ENCODE measurements around the gene ZBTB4.
A peak's percentile ranks its signal among the peaks of the same experiment; 100 is the strongest.

The ZBTB4 gene

DNA sequence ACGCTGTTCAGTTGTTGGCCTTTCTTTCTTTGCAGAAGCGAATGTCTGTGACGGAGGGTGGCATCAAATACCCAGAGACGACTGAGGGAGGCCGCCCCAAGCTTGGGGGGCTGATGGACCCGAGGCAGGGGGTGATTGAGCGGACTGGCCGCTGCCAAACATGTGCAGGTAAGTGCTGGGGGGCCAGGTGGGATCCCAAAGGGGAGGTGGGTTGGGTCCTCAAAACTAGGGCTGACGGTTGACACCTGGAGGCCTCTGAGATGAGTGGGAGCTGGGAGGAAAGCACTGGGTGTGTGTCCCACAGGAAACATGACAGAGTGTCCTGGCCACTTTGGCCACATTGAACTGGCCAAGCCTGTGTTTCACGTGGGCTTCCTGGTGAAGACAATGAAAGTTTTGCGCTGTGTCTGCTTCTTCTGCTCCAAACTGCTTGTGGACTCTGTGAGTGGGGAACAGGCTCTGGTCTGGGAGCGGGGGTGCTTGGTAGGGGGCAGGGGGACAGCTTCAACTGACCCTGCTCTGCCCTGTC lies 16.5 kb upstream of the ZBTB4 start:
- DNase-seq: peak in 1 of 10 donors; percentile 75
- intact Hi-C loops (cut with DNase I): no loop called here

DNA sequence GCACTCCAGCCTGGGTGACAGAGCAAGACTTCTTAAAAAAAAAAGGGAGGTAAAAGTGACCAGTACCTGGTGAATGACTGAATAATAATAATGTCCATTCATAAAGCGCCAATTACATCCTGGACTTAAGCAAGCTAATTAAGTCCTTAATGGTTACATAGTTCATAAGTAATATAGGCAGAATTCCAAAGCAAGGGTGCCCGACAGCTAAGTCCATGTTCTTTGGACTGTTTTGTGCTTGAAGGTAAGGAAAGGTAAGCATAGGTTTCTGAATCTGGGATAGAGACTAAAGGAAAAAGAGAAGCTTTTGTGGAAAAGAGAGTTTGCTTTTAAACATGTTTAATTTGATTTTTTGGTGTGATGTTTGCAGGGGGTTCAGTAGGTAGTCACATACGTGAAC lies 14.5 kb upstream of the ZBTB4 start:
- peak in 1 of 10 donors; percentile 5 for DNase-seq
- intact Hi-C loops (cut with DNase I): no loop called here

DNA sequence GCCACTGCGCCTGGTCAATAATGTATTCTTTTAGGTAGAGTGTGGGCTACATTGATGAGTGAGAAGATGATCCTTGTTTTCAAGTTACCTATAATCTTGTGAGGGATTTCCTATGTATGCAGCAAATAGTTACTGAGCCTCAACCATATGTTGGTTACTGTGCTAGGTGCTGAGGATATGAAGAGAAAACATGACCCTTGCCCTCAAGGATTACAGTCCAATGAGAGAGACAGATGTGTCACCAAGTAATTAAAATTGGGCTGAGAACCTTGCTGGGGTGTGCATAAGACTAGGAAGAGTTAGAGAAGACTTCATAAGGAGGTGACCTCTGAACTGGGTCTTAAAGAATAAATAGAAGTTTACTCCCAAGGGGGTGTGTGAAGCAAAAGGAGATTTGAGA lies 12.2 kb upstream of the ZBTB4 start:
- intact Hi-C loops (cut with DNase I): no loop called here
- DNase-seq: no peak

DNA sequence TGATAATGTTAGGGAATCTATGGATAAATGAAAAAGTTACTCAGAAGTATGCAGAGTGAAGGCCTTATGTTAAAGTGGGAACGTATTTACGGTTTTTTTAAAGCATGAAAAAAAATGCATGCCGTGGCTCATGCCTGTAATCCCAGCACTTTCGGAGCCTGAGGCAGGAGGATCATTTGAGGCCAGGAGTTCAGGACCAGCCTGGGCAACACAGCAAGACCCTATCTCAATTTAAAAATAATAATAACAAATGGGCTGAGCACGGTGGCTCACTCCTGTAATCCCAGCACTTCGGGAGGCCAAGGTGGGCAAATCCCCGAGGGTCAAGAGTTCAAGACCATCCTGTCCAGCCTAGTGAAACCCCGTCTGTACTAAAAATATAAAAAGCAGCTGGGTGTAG lies 10.7 kb upstream of the ZBTB4 start:
- intact Hi-C loops (cut with DNase I): no loop called here
- peak in 1 of 10 donors; percentile 13 for DNase-seq

DNA sequence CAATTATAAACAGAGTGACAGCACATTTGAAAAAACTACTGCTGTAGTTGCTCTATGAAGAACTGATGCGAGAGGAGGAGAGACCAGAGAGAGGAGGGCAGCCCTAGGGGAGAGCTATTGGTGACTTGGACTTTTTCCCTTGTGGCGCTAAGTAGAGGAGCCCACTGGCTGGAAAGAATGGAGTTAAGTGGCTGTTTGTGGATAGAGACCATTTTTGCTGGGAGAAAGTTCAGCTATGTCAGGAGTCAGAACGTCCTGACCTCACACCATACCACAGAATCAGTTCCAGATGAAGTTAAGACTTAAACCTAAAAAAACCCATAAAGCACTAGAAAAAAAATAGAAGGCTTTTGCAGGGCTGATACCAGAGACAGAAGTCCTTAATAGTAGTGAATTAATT lies 6.8 kb upstream of the ZBTB4 start:
- DNase-seq: peak in 1 of 10 donors; percentile 4
- intact Hi-C loops (cut with DNase I): loop anchor here (10.0 kb wide), 1 partner anchor 131 kb away; the partner anchor contains the start of genes KCTD11 and TMEM95

DNA sequence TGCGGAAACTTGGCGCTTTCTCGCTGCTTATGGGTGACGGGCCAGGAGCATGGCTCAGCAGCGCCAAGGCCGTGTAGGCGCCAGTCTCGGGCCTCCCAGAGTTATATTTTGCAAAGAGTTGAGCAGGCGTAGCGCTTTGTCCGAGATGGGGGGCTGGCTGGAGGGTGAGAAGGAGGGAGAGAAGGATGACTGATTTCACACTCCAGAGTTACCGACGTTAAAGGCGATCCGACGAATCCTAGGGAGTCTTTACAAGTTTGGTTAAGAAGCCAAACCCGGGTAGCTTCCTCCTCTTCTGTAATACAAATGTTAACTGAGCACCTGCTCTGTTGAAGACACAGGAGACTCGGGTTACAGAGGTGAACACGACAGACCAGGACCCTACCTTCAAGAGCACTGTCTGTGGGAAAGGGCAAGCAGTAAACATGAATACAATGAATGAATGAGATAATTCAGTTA lies 5.5 kb upstream of the ZBTB4 start:
- DNase-seq: no peak
- intact Hi-C loops (cut with DNase I): loop anchor here (1.0 to 10.0 kb wide), 4 partner anchors 48 to 130 kb away; partner anchors contain the start of genes KCTD11, SENP3, TMEM256 and TMEM95

DNA sequence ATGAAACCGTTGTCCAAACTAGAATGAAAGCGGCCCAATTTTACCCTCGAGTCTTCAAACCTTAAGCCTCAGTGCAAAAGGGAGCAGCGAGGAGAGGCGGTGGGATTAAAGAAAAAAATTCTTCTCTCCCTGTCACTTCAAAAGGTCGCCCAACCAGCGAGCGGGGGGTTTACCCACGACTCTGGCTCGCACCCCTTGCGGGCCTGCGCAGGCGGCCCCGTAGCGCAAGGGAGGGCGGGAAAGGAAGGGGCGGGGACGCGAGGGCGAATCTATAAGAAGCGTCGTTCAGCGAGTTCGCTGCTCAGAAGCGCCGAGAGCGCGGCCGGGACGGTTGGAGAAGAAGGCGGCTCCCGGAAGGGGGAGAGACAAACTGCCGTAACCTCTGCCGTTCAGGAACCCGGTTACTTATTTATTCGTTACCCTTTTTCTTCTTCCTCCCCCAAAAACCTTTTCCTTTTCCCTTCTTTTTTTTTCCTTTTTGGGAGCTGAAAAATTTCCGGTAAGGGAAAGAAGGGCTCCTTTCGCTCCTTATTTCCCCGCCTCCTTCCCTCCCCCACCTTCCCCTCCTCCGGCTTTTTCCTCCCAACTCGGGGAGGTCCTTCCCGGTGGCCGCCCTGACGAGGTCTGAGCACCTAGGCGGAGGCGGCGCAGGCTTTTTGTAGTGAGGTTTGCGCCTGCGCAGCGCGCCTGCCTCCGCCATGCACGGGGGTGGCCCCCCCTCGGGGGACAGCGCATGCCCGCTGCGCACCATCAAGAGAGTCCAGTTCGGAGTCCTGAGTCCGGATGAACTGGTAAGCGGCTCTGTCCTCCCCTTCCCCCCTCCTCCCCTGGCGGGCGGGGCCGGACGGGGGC lies 4.9 kb upstream of the ZBTB4 start, which contains the start of gene POLR2A:
TSS of gene POLR2A (plus strand) at position 300 of the 852 bp plus-strand sequence.
- intact Hi-C loops (cut with DNase I): loop anchor here (1.0 to 10.0 kb wide), 4 partner anchors 47 to 129 kb away; partner anchors contain the start of genes KCTD11, SENP3, TMEM256 and TMEM95
- peak; percentile 96 to 99 (median 98) for DNase-seq

DNA sequence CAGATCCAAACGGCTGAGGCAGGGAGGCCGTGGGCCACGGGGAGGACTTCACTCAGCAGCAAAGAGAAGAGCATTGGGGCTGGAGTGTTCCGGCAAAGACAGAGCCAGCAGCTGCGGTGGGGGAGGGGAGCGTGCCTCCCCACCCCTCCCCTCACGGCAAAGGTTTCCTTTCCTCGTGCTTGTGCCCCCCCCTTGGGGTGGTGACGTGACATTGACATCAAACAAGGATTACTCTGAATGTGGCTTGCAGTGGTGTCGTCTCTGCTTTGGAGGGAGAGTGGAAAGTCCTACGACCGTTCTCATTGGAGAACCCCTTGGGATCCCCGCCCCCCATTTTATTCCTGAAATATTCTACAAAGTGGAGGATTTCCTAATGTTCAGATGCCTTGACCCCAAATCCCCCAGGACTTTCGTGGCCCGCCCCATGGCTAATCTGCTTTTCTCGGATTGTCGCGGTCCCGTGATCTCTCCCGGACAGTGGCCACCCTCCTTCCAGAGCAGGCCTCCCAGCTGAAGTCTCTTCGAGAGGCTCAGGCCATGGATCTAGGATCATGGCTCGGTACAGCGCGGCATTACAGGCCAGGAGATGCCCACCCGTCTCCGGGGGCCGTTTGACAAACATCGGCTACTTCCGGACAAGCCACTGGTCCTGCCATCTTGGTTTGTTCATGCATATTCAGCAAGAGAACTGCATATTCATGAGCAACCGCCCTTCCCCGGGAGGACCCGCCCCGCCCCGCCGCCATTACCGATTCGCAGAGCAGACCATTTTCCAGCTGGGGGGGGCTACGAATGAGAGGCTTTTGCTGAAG lies 4.0 kb upstream of the ZBTB4 start:
- intact Hi-C loops (cut with DNase I): loop anchor here (1.0 to 10.0 kb wide), 4 partner anchors 46 to 129 kb away; partner anchors contain the start of genes KCTD11, SENP3, TMEM256 and TMEM95
- DNase-seq: peak; percentile 84 to 99 (median 94)

DNA sequence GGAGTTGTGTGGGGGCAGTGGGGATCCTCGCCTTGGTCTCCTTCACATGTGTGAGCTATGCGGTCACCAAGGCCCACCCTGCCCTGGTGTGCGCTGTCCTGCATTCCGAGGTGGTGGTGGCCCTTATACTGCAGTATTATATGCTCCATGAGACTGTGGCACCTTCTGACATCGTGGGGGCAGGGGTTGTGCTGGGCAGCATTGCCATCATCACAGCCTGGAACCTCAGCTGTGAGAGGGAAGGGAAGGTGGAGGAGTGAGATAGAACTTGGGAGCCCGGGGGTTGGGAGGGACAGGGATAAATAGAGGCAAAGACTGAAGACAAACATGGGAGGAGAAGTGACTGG lies 3.3 kb upstream of the ZBTB4 start:
- intact Hi-C loops (cut with DNase I): loop anchor here (10.0 kb wide), 1 partner anchor 128 kb away; the partner anchor contains the start of genes KCTD11 and TMEM95
- peak in 2 of 10 donors; percentile 10 to 71 for DNase-seq

DNA sequence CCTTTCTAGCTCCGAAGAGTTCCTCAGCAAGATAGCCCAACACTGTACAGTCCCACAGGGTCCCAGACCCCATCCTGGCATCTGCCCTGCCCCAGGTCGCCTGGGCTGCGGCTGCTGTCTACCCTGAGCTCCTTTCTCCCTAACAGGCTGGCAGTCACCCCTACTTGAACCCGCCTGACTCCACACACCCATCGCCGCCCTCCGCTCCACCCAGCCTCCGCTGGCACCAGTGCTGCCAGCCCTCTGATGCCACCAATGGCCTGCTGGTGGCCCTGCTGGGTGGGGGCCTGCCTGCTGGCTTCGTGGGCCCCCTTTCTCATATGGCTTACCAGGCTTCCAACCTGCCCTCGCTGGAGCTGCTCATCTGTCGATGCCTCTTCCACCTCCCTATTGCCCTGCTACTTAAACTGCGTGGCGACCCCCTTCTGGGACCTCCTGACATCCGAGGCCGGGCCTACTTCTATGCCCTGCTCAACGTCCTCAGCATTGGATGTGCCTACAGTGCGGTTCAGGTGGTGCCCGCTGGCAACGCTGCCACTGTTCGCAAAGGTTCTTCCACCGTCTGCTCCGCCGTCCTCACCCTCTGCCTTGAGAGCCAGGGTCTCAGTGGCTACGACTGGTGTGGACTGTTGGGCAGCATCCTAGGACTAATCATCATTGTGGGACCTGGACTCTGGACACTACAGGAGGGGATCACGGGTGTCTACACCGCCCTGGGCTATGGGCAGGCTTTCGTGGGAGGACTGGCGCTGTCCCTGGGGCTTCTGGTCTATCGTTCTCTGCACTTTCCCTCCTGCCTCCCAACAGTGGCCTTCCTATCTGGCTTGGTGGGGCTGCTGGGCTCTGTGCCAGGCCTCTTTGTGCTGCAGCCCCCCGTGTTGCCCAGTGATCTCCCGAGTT lies 2.7 kb upstream of the ZBTB4 start:
- intact Hi-C loops (cut with DNase I): loop anchor here (10.0 kb wide), 1 partner anchor 127 kb away; the partner anchor contains the start of genes KCTD11 and TMEM95
- DNase-seq: peak in 1 of 10 donors; percentile 74

DNA sequence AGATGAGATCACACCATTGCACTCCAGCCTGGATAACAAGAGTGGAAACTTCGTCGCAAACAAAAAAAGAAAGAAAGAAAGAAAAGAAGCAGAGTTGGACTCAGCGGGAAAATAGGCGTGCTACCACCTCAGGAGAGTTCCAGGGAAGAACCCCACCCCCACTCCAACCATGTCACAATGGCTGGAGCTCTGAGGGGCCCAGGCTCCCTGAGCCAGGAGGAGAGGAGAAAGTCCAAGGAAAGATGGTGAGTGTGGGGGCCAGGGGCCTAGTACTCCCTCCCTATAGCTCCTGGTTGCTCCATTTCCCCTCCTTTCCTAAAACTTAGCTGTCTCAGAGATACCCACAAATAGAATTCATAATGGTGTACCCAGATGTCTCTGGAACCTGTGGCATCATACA lies 1.8 kb upstream of the ZBTB4 start, which contains the start of gene SLC35G6:
TSS of gene SLC35G6 (plus strand) at position 172 of the 400 bp plus-strand sequence. CDS start at position 243, 71 bp downstream.
- intact Hi-C loops (cut with DNase I): loop anchor here (10.0 kb wide), 1 partner anchor 126 kb away; the partner anchor contains the start of genes KCTD11 and TMEM95
- peak in 1 of 10 donors; percentile 24 for DNase-seq

DNA sequence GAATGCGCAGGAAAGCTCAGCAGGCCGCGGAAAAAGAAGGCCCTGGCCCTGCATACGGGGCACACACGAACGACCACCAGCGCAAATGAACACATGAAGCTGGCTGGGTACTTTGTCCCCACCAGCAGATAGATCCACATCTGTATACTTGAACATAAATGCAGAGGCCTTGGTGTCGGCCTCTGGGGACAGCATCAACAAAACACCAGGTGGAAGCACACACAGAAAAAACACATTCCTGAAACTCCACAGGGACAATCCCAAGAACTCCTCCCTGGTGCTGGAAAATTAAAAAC lies 606 bp upstream of the ZBTB4 start:
- intact Hi-C loops (cut with DNase I): loop anchor here (10.0 kb wide), 1 partner anchor 125 kb away; the partner anchor contains the start of genes KCTD11 and TMEM95
- peak in 1 of 10 donors; percentile 64 for DNase-seq

DNA sequence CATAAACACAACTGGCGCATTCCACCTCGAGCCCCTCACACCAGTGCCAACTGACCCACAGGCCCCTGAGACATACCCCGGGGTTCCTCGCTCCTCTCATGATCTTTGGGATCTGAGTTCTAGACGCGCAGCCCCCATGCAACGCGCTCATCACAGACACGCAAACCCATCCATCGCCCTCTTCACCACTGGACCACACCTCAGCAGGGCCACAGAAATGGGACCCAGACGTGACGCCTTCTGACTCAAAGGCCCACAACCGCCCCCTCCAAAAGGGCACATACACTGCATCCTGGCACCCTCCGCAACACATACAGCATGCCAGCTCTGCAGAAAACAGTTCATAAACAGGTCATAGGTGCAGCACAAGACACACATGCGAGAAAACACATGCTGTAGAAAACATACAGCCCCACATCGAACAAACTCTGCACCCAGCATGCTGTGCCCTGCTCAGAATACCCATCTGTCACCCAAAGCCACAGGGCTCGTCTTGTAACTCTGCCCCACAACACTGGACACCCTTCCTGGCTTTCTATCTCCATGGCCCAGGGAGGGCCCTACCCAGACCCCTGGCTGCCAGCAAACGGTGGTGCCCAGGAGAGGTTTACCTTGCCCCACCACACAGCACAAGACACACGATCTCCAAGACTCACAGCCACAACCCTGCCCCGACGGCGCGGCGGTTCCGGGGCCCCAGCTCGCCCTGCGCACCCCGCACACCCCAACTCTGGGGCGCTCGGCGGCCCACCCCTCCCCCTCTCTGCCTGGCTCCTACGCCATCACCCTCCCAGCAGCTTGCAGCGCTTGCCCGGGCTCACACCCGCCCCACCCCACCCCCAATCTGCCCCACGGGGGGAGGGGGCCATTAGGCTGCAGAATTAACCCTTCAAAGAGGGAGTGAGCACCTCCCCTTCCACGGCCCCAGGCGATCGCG lies 887 bp downstream of the ZBTB4 start:
- intact Hi-C loops (cut with DNase I): no loop called here
- DNase-seq: peak; percentile 45 to 91 (median 60)

DNA sequence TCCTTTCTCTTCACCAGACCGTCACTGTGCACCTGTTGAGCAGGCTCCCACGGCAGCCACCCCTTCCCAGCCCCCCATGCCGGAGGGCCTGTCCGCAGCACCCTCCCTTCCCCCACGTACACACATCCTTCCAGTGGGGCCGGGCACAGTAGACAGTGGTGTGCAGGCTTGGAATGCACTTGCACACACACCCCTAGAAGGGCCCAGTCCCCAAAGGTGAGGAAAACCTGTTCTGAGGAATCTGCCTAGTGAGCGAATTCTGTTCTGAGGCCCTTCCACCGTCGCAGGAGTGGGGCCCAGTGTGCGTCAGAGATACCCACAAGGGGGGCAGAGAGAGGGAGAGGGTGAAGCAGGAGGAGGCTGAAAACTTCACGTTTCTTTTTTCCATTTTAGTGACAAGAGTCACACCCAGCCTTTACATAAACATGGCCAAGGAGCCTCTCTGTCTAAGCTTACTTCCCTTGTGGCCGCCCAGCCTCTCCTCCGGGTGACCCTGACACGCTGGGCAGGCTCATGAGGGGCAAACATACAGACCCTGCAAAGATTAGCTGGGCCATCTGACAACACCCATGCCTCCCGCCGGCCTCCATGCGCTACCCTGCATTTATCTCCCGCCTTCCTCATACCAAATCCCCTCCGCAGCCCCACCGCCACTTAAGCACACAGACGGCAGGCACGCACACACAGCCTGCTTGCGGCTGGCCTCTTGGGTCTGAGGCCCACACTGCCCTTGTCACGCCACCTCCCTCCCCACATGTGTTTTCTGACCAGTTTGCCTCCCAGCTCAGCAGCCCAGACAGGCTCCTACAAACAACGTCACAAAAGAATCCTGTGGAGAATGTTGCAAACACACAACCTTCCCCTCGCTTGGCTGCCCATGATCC lies 1.8 kb downstream of the ZBTB4 start:
- DNase-seq: peak in 6 of 10 donors; percentile 23 to 85 (median 38)

DNA sequence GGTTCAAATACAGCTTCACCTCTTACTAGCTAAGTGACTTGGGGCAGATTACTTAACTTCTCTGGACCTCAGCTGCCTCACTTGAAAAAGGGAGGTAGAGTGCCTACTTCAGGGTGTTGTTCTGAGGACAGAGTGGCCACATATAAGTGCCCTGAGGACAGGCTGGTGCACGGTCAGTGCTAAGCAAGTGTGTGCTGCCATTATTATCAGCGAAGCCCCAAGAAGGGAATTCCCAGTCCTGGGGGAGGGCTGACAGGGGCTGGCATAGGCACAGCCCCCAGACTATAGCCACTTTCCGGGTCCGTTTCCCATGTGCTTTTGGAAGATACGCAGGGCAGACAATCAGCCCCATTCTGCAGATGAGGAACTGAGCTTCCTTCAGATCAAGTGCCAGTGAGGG lies 2.5 kb downstream of the ZBTB4 start:
- intact Hi-C loops (cut with DNase I): loop anchor here (1.0 kb wide), 1 partner anchor 9 kb away; no protein-coding TSS in a partner anchor
- peak in 1 of 10 donors; percentile 15 for DNase-seq

More for the DNA sequence above, 1.8 kb downstream of the ZBTB4 start:
- intact Hi-C loops (cut with DNase I): no loop called here

DNA sequence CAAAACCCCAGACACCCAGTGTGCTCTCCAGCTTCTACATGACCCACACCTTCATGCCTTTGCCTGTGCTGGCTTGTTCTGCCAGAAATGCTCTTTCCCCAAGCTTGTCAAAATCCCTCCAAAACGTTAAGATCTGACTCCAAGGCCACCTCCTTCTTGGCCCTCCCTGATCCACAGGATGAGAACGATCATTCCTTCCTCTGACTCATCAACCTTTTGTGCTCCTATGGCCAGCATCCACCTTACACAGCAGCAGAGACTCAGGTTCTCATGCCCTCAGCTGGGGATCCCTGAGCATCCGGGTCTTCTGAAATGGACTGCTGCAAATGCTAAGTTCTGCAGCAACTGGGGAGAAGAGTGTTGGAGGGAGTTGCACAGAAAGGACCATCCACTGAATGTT lies 2.9 kb downstream of the ZBTB4 start:
- intact Hi-C loops (cut with DNase I): loop anchor here (1.0 kb wide), 1 partner anchor 8 kb away; no protein-coding TSS in a partner anchor
- DNase-seq: peak in 2 of 10 donors; percentile 3 to 13

Measured in posterior cingulate gyrus (tissue), 11 donors.